Neural progenitor cell (in vitro differentiated cells): ENCODE data around the gene TRPM3. TPM values are rescaled to one million over a fixed set of nuclear protein-coding genes. Genes with fewer than 3 reads are reported as not detected.

Experiments
- DNase-seq: peaks from one replicate; pipeline ENCODE4 v3.0.0-alpha.2; 2016; ENCODE audit warnings: low spot score
- H2AFZ ChIP-seq: fragments of 200-600 bp; sonication (generic); replicated peaks from 2 replicates; pipeline ENCODE4 v1.6.1; 2016; ENCODE audit warnings: antibody characterized with exemption
- H3F3A ChIP-seq: fragments of 200-600 bp; sonication (generic); 2 replicates; pipeline ENCODE4 v1.6.1; 2016; ENCODE audit warnings: antibody characterized with exemption, low read depth
- H3K27ac ChIP-seq: fragments of 200-600 bp; sonication (generic); 2 replicates; pipeline ENCODE4 v1.5.1; 2016; ENCODE audit warnings: mild to moderate bottlenecking
- H3K27me3 ChIP-seq: fragments of 200-600 bp; sonication (generic); 2 replicates; pipeline ENCODE4 v1.6.1; 2016; ENCODE audit warnings: mild to moderate bottlenecking, moderate library complexity
- H3K36me3 ChIP-seq: fragments of 200-600 bp; sonication (generic); 2 replicates; pipeline ENCODE4 v1.5.1; 2016
- H3K4me1 ChIP-seq: fragments of 200-600 bp; sonication (generic); 2 replicates; pipeline ENCODE4 v1.6.1; 2016; ENCODE audit warnings: mixed run types
- H3K4me2 ChIP-seq: fragments of 200-600 bp; sonication (generic); 2 replicates; pipeline ENCODE4 v1.6.1; 2016
- H3K4me3 ChIP-seq: fragments of 200-600 bp; sonication (generic); 2 replicates; pipeline ENCODE4 v1.5.1; 2016
- H3K79me2 ChIP-seq: fragments of 200-600 bp; sonication (generic); 2 replicates; pipeline ENCODE4 v1.6.1; 2016; ENCODE audit warnings: low read depth
- H3K9ac ChIP-seq: fragments of 200-600 bp; sonication (generic); 2 replicates; pipeline ENCODE4 v1.6.1; 2016
- H3K9me3 ChIP-seq: fragments of 200-600 bp; sonication (generic); 2 replicates; pipeline ENCODE4 v1.5.1; 2016; ENCODE audit warnings: low read depth
- H4K20me1 ChIP-seq: fragments of 200-600 bp; sonication (generic); 2 replicates; pipeline ENCODE4 v1.6.1; 2016; ENCODE audit warnings: low read depth
- H3K27ac Mint-ChIP-seq: 3 replicates; pipeline ENCODE4 v1.8.0; 2021; ENCODE audit warnings: mixed read lengths
- H3K27me3 Mint-ChIP-seq: 2 replicates; pipeline ENCODE4 v1.8.0; 2022; ENCODE audit warnings: low read depth, mild to moderate bottlenecking, inconsistent platforms, moderate library complexity, mixed read lengths; ENCODE audit not compliant: insufficient read depth
- H3K36me3 Mint-ChIP-seq: 3 replicates; pipeline ENCODE4 v1.8.0; 2021; ENCODE audit warnings: mixed read lengths
- H3K4me1 Mint-ChIP-seq: 3 replicates; pipeline ENCODE4 v1.8.0; 2021; ENCODE audit warnings: mixed read lengths
- H3K4me3 Mint-ChIP-seq: 3 replicates; pipeline ENCODE4 v1.8.0; 2021; ENCODE audit warnings: mild to moderate bottlenecking, moderate library complexity, mixed read lengths
- H3K9me3 Mint-ChIP-seq: 3 replicates; pipeline ENCODE4 v1.8.0; 2020; ENCODE audit warnings: mixed read lengths
- EZH2 ChIP-seq: fragments of 200-600 bp; sonication (generic); IDR thresholded peaks from 2 replicates; pipeline ENCODE4 v1.6.1; 2017; ENCODE audit warnings: antibody characterized with exemption, mild to moderate bottlenecking, moderate library complexity
- EZH2phosphoT487 ChIP-seq: fragments of 200-600 bp; sonication (generic); IDR thresholded peaks from 2 replicates; pipeline ENCODE4 v1.6.1; 2017; ENCODE audit warnings: antibody characterized with exemption
- total RNA-seq: library from RNA; depleted of rRNA; stranded (reverse); fragments of >200 nt; gene quantifications from 2 replicates; pipeline ENCODE4 v1.2.3, GENCODE V29; 2015; ENCODE audit warnings: low replicate concordance
- TF ChIP-seq, protein P1 (sequence below): fragments of 200-600 bp; sonication (generic); IDR thresholded peaks from 2 replicates; pipeline ENCODE4 v1.5.1; 2017; ENCODE audit warnings: antibody characterized with exemption, mild to moderate bottlenecking

Gene TRPM3
- total RNA-seq, 1 donor from 2014 or later: 37.2 TPM

DNA sequence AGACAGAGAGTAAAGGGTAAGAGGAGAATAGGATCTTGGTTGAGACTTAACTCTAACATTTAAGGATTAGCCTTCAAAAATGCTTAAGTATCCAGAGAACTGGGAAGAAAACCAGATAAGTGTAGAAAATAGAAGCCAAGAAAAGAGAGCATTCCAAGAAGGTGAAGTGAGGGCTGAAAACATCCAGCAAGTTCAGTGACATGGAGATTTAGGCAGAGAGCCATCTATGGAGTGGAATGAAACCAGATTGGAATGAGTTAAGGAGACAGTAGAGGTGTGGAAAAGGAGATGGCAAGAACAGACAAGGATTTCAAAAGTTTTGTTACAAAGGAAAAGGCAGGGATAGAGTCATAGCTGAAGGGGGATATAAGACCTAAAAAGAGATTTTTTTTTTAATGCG, 188.1 kb downstream of the TRPM3 start:
- Histone ChIP-seq H3K36me3 (no peaks in the 10 kb centered on the region), H3K4me3 (no peak overlapping the region), H3K4me1 (peaks cover 31% of the 10 kb centered on the region), H3K79me2 (peaks cover 19% of the 10 kb centered on the region), H3K27me3 (no peaks in the 10 kb centered on the region), H3K4me2 (no peak overlapping the region), H3F3A (peaks cover 4% of the 10 kb centered on the region), H3K27ac (no peak overlapping the region), H3K9ac (no peak overlapping the region), H3K9me3 (no peaks in the 10 kb centered on the region), H4K20me1 (no peaks in the 10 kb centered on the region), H2AFZ (no peak overlapping the region)
- Mint-ChIP-seq H3K9me3 (peaks cover 2% of the 10 kb centered on the region), H3K36me3 (peaks cover 2% of the 10 kb centered on the region), H3K4me1 (peaks cover 10% of the 10 kb centered on the region), H3K4me3 (no peak overlapping the region), H3K27me3 (peaks cover 3% of the 10 kb centered on the region), H3K27ac (no peak overlapping the region)
- TF ChIP-seq EZH2phosphoT487: no peak
- TF ChIP-seq, protein P1, sequence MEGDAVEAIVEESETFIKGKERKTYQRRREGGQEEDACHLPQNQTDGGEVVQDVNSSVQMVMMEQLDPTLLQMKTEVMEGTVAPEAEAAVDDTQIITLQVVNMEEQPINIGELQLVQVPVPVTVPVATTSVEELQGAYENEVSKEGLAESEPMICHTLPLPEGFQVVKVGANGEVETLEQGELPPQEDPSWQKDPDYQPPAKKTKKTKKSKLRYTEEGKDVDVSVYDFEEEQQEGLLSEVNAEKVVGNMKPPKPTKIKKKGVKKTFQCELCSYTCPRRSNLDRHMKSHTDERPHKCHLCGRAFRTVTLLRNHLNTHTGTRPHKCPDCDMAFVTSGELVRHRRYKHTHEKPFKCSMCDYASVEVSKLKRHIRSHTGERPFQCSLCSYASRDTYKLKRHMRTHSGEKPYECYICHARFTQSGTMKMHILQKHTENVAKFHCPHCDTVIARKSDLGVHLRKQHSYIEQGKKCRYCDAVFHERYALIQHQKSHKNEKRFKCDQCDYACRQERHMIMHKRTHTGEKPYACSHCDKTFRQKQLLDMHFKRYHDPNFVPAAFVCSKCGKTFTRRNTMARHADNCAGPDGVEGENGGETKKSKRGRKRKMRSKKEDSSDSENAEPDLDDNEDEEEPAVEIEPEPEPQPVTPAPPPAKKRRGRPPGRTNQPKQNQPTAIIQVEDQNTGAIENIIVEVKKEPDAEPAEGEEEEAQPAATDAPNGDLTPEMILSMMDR: no peak
- TF ChIP-seq EZH2: no peak
- no peak for DNase-seq

DNA sequence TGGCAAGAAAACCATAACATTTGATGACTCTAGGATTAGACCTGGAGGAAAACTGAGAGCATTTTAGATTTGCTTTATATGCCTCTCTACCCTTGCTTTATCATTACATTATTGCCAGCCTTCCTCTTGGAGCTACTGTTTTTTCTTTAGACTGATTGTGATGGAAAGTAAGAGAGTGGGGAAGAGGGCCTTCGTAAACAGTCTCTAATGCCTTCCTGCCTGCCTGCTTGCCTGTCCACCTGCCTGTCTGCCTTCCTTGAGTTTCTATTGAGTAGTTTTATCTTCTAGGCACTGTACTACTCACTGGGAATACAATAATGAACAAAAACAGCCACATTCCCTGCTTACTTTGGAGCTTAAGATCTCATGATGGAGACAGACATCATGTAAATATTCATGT, 189.3 kb downstream of the TRPM3 start:
- peaks cover 9% of the 10 kb centered on the region for H3F3A ChIP-seq
- H3K27me3 Mint-ChIP-seq: peaks cover 3% of the 10 kb centered on the region
- no peaks in the 10 kb centered on the region for H4K20me1 ChIP-seq
- H3K36me3 ChIP-seq: no peaks in the 10 kb centered on the region
- peaks cover 27% of the 10 kb centered on the region for H3K4me1 ChIP-seq
- H3K27me3 ChIP-seq: no peaks in the 10 kb centered on the region
- no peak for DNase-seq
- peaks cover 3% of the 10 kb centered on the region for H3K36me3 Mint-ChIP-seq
- TF ChIP-seq EZH2phosphoT487: no peak
- no peak for TF ChIP-seq EZH2
- TF ChIP-seq, protein P1: no peak
- peaks cover 7% of the 10 kb centered on the region for H3K4me1 Mint-ChIP-seq
- no peak overlapping the region for H3K9ac ChIP-seq
- peaks cover 3% of the 10 kb centered on the region for H3K9me3 Mint-ChIP-seq
- no peak overlapping the region for H3K4me3 Mint-ChIP-seq
- no peak overlapping the region for H3K27ac ChIP-seq
- peaks cover 19% of the 10 kb centered on the region for H3K79me2 ChIP-seq
- H3K4me2 ChIP-seq: no peak overlapping the region
- H3K9me3 ChIP-seq: no peaks in the 10 kb centered on the region
- H3K27ac Mint-ChIP-seq: no peak overlapping the region
- H2AFZ ChIP-seq: no peak overlapping the region
- H3K4me3 ChIP-seq: no peak overlapping the region

DNA sequence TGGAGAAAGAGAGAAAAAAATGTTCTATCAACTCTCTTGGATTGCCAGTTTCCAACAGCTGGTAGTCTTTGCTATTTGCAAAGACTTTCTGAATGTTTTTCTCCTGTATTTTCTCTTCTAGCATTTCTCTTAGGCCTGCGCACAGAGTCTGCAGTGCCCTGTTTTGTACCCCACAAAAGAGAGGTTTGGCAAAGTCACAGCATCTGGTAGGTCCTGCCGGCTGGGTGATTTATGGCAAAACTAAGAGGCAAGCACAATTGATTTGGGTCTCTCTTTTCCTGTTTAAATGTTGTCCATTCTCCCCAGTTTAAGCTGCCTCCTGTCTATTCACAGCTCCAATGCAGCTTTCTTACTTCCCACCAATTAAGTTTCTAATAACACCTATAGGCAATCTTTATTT, 193.9 kb downstream of the TRPM3 start:
- H3K27me3 Mint-ChIP-seq: no peaks in the 10 kb centered on the region
- H3K9me3 Mint-ChIP-seq: peaks cover 3% of the 10 kb centered on the region

More for the DNA sequence above, 193.9 kb downstream of the TRPM3 start:
- H3K4me3 ChIP-seq: no peak overlapping the region
- Mint-ChIP-seq H3K4me3 (no peak overlapping the region), H3K27ac (no peak overlapping the region), H3K4me1 (no peaks in the 10 kb centered on the region), H3K36me3 (peaks cover 3% of the 10 kb centered on the region)
- DNase-seq: no peak
- H3K4me1 ChIP-seq: peaks cover 15% of the 10 kb centered on the region
- H2AFZ ChIP-seq: no peak overlapping the region
- no peaks in the 10 kb centered on the region for H4K20me1 ChIP-seq
- peaks cover 9% of the 10 kb centered on the region for H3F3A ChIP-seq
- H3K4me2 ChIP-seq: no peak overlapping the region
- no peak overlapping the region for H3K9ac ChIP-seq
- peaks cover 18% of the 10 kb centered on the region for H3K79me2 ChIP-seq
- H3K27ac ChIP-seq: no peak overlapping the region
- TF ChIP-seq EZH2phosphoT487: no peak
- no peak for TF ChIP-seq EZH2
- TF ChIP-seq, protein P1: no peak
- no peaks in the 10 kb centered on the region for H3K36me3 ChIP-seq
- no peaks in the 10 kb centered on the region for H3K9me3 ChIP-seq
- H3K27me3 ChIP-seq: no peaks in the 10 kb centered on the region
